Astrocyte of the spinal cord (primary cell): ENCODE results near the gene AP4S1.

Source experiments
- DNase-seq: peaks from one replicate; pipeline ENCODE4 v3.0.0; 2011; ENCODE audit warnings: low read depth, low spot score
- H3K4me3 ChIP-seq: 2 replicates; pipeline ENCODE4 v1.5.1; 2011; ENCODE audit warnings: low read depth, mild to moderate bottlenecking, low read length, moderate library complexity
- CTCF ChIP-seq: IDR thresholded peaks from 2 replicates; pipeline ENCODE4 v1.5.1; 2012; ENCODE audit warnings: low read depth, mild to moderate bottlenecking, low read length, inconsistent platforms
- in situ Hi-C: cut with HindIII; loops from 2 replicates; pipeline ENCODE4 v1.10.0; 2017; ENCODE audit warnings: low sequenced_read_pairs

Gene AP4S1

DNA sequence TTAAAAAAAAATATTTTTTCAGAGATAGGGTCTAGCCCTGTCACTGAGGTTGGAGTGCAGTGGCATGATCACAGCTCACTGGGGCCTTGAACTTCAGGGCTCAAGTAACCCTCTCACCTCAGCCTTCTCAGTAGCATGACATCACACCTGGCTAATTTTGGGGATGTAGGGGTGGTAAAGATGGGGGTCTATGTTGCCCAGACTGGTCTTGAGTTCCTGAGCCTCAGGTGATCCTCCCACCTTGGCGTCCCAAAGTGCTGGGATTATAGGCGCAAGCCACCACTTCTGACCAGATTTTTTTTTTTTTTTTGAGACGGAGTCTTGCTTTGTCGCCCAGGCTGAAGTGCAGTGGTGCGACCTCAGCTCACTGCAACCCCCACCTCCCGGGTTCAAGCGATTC, 101.2 kb downstream of the AP4S1 start:
- no peak overlapping the region for H3K4me3 ChIP-seq
- no peak for TF ChIP-seq CTCF
- no peak for DNase-seq
- in situ Hi-C loops: no loop called here

- in situ Hi-C loops: no loop called here
- DNase-seq: no peak
- no peak for TF ChIP-seq CTCF
- no peak overlapping the region for H3K4me3 ChIP-seq
These were observed 102.2 kb downstream of the AP4S1 start for GRCh38 chr14:31127690-31128089.

- in situ Hi-C loops: no loop called here
- H3K4me3 ChIP-seq: no peak overlapping the region
- TF ChIP-seq CTCF: no peak
- no peak for DNase-seq
These were observed 103.4 kb downstream of the AP4S1 start for GRCh38 chr14:31128601-31129526.

- DNase-seq: no peak
- in situ Hi-C loops: no loop called here
- no peak for TF ChIP-seq CTCF
- no peak overlapping the region for H3K4me3 ChIP-seq
These were observed 107.7 kb downstream of the AP4S1 start for GRCh38 chr14:31133133-31133532.

GRCh38 chr14:31137214-31137889, 111.9 kb downstream of the AP4S1 start:
- TF ChIP-seq CTCF: no peak
- no peak for DNase-seq
- no peak overlapping the region for H3K4me3 ChIP-seq
- in situ Hi-C loops: no loop called here

DNA sequence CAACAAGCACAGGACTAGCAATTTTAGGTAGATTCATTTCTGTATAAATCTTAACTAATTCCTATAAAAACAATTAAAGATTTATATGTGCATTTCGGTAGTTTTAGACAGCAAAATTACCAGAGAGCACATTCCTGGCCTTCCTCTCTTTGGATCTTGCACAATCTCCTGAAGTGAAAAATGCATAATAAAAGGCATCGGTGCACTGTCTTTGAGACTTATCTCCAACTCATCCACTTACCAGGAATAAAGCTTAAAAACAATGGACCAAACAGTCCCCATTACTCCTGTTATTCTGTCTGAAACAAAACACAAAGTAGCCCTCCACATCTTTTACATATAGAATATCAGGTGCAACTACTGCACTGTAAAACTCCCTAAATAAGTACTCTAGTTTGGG, 112.9 kb downstream of the AP4S1 start:
- no peak for TF ChIP-seq CTCF
- no peak for DNase-seq
- in situ Hi-C loops: no loop called here
- no peak overlapping the region for H3K4me3 ChIP-seq
